ENCODE measurements around the gene GHRL. TPM values are rescaled to one million over a fixed set of nuclear protein-coding genes. Genes with fewer than 3 reads are reported as not detected.

Gene GHRL
- total RNA-seq, 2 experiments from 2014 or later, result 0.91 to 0.95 TPM

DNA sequence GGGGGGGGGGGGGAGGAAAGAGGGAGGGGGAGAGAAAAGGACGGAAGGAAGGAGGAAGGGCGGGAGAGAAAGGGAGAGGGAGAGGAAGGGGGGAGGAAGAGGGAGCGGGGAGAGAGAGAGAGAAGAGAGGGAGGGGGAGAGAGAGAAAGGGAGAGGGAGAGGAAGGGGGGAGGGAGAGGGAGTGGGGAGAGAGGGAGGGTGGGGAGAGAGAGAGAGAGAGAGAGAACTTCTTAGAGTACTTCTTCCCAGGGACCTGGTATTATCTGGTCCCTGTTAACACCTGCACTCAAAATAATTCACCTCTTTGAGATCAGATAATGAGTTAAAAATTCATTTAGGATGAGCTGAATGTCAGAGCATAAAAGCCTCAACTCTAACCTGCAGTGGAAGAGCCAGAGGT is 27.1 kb upstream of the GHRL start:
- ChIA-PET POLR2A (interaction anchor here (1.0 to 1.7 kb wide), 6 partner anchors 72 to 527 kb away, joined by 3 to 7 read pairs (median 4); partner anchors contain the start of genes ARPC4 and TADA3), CTCF (interaction anchor here (1.8 to 3.3 kb wide), 3 partner anchors 15 to 56 kb away, joined by 8 to 20 read pairs (median 9); no protein-coding TSS in a partner anchor)
- H3K9me3 Mint-ChIP-seq, result no peaks in the 10 kb centered on the region
- H3K4me3 Mint-ChIP-seq, result peak overlapping the region; percentile 89
- peaks cover 26% of the 10 kb centered on the region for H3K4me1 Mint-ChIP-seq
- no peak for DNase-seq
- peak overlapping the region; percentile 86 for H3K27ac Mint-ChIP-seq
- H3K36me3 Mint-ChIP-seq (ENCODE audit: low read depth), result peaks cover 16% of the 10 kb centered on the region
- peaks cover 4% of the 10 kb centered on the region for H3K27me3 Mint-ChIP-seq

DNA sequence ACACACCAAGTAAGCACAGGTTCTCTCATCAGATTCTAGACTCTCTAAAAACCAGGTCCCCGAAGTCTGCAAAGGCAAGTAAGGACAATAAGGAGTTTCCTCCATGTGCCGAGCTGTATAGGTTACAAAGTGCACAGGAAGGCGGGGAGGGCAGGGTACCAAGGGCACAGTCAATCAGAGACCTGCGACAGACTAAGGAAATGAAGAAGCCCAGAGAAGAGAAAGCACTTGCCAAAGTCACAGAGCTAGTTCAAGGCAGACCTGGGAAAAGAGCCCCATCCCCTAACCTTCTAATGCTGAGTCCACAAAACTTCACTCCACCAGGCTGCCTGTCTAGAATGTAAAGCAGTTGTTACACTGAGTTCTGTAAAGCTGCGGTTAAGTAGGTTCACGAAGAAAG is 26.5 kb upstream of the GHRL start:
- ChIA-PET POLR2A (interaction anchor here (1.0 to 1.2 kb wide), 2 partner anchors 70 to 207 kb away, joined by 3 to 5 read pairs; no protein-coding TSS in a partner anchor), CTCF (interaction anchor here (3.1 kb wide), 1 partner anchor 15 kb away, joined by 8 read pairs; no protein-coding TSS in a partner anchor)
- Mint-ChIP-seq H3K27ac (peak overlapping the region; percentile 60), H3K4me3 (peak overlapping the region; percentile 63), H3K4me1 (peaks cover 26% of the 10 kb centered on the region), H3K27me3 (no peaks in the 10 kb centered on the region), H3K36me3 (ENCODE audit: low read depth) (peaks cover 21% of the 10 kb centered on the region), H3K9me3 (no peaks in the 10 kb centered on the region)
- DNase-seq, result no peak

DNA sequence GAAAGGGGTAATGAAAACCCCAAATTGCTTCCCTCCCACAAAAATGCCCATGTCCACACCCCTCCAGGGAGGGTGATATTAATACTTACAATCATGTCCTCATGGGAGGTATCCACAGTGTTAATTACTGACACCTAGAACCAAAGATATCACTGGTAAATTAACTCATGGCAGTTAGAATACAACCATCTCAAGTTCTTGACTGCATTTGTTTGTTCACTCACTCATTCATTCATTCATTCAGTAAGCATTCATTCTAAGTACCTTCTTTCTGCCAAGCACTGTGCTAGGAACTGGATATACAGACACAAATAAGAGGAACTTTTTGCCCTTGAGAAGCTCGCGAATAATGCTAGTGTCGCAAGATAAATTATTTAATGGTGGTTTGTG is 25.2 kb upstream of the GHRL start:
- no peaks in the 10 kb centered on the region for H3K27me3 Mint-ChIP-seq
- H3K36me3 Mint-ChIP-seq (ENCODE audit: low read depth), result peaks cover 24% of the 10 kb centered on the region
- H3K27ac Mint-ChIP-seq, result no peak overlapping the region
- no peak overlapping the region for H3K4me3 Mint-ChIP-seq
- DNase-seq, result no peak
- ChIA-PET CTCF (no interaction called here), POLR2A (no interaction called here)
- H3K4me1 Mint-ChIP-seq, result peaks cover 28% of the 10 kb centered on the region
- H3K9me3 Mint-ChIP-seq, result no peaks in the 10 kb centered on the region

DNA sequence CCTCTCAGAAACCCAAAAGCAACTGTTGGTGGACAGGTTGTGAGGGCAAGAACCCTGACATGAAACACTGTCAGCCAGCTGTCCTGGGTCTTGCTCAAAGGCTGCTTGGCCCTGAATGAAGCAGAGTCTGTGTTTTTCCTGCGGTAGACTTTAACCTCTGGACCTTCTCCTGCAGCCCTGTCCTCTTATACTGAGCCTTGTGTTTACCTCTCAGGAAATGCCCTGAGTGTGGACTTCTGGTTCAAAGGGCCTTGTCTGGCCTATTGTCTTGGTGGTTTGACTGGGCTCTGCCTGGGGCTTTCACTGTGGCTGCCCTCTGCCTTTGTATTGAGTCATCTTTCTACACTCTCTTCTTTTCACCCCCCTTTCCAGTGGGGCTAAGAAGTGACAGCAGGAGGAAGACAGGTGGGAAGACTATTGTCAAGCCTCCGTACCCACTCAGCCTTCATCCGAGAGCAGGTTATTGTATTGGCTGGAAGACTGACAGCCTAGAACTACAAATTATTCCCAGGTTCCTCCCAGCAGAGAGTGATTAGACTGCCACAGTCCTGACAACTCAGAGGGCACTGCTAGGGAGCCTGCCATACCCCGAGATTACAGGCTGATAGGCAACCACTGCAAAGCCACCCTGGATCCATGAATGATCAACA is 24.7 kb upstream of the GHRL start:
- Mint-ChIP-seq H3K27ac (no peak overlapping the region), H3K36me3 (ENCODE audit: low read depth) (peaks cover 28% of the 10 kb centered on the region), H3K4me1 (peaks cover 28% of the 10 kb centered on the region), H3K27me3 (no peaks in the 10 kb centered on the region), H3K4me3 (no peak overlapping the region), H3K9me3 (no peaks in the 10 kb centered on the region)
- CTCF ChIA-PET, result no interaction called here
- POLR2A ChIA-PET, result no interaction called here
- DNase-seq, result no peak

DNA sequence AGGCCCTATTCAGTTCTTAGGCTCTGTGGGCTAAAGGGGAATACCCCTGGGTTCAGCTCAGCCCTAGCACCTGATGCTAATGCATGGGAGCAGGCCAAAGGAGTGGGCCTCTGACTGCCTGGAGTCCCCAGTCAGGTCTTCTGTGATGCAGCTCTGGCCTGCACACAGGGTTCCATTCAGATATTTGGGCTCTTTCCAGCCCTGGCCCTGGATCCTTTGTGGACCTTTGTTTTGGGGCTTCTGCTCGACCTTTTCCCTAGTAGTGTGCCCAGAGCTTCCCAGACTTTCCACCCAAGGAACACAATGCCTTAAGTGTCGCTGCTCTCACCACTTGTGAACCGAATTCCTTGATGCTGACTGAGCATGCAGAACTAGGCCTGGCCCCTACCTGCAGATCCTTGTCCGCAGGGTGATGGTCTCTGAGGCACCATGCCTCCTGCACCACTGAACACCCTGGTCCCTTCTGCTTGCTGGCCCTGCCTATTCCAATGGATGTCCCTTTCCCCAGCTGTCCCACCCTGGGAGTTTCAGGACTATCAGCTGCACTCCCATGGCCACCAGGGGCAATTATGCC is 23.1 kb upstream of the GHRL start:
- CTCF ChIA-PET, result no interaction called here
- peaks cover 24% of the 10 kb centered on the region for H3K4me1 Mint-ChIP-seq

DNA sequence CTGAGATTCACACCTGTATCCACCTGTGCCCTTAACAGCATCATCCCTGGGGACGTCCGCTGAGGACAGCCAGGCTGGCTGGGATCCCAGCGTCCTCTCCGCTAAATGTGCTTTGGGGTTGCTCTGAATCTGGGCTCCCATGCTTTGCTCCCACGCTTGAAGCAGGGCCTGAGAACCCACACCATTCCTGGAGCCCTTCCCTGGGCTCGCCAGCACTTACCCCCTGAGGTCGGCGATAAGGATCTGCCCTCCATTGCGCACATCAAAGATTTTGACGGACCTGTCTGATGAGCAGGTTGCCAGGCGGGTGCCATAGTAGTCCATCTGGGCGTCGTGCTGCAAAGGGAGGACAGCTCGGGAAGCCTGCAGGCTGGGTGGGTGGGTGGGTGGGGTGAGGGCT is 22.4 kb upstream of the GHRL start:
- peaks cover 22% of the 10 kb centered on the region for H3K4me1 Mint-ChIP-seq
- H3K27ac Mint-ChIP-seq, result no peak overlapping the region
- no peak for DNase-seq
- no peaks in the 10 kb centered on the region for H3K27me3 Mint-ChIP-seq
- CTCF ChIA-PET, result no interaction called here
- H3K4me3 Mint-ChIP-seq, result no peak overlapping the region
- no peaks in the 10 kb centered on the region for H3K9me3 Mint-ChIP-seq
- H3K36me3 Mint-ChIP-seq (ENCODE audit: low read depth), result peaks cover 48% of the 10 kb centered on the region
- POLR2A ChIA-PET, result interaction anchor here (1.6 kb wide), 1 partner anchor 29 kb away, joined by 3 read pairs; no protein-coding TSS in a partner anchor

More for the DNA sequence above, 23.1 kb upstream of the GHRL start:
- no peak for DNase-seq
- POLR2A ChIA-PET, result interaction anchor here (1.6 kb wide), 1 partner anchor 30 kb away, joined by 3 read pairs; no protein-coding TSS in a partner anchor
- H3K27ac Mint-ChIP-seq, result no peak overlapping the region
- no peak overlapping the region for H3K4me3 Mint-ChIP-seq
- no peaks in the 10 kb centered on the region for H3K9me3 Mint-ChIP-seq
- H3K36me3 Mint-ChIP-seq (ENCODE audit: low read depth), result peaks cover 42% of the 10 kb centered on the region
- no peaks in the 10 kb centered on the region for H3K27me3 Mint-ChIP-seq

DNA sequence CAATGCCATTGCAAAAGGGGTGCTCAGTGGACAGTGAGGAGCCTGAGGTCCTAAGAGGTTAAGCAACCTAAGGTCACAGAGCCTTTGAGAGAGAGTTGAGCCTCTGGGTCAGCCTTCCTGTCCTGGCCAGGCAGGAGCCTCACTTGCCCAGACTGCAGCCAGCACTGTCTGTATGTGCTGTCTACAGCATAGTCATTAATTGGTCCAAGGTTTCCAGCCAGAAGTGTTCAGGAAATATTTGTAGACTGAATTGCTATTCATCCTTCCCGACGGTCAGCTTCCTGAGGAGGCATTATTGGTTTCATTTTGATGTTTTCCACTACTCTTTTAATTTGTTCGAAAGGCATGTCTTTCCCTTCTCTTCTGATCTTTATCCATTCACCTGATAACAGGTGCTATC is 20.1 kb upstream of the GHRL start:
- H3K4me1 Mint-ChIP-seq, result peaks cover 5% of the 10 kb centered on the region
- peaks cover 57% of the 10 kb centered on the region for H3K36me3 Mint-ChIP-seq (ENCODE audit: low read depth)
- H3K4me3 Mint-ChIP-seq, result no peak overlapping the region
- POLR2A ChIA-PET, result interaction anchor here (1.0 kb wide), 1 partner anchor 380 kb away, joined by 3 read pairs; no protein-coding TSS in a partner anchor
- CTCF ChIA-PET, result no interaction called here
- no peak overlapping the region for H3K27ac Mint-ChIP-seq
- no peaks in the 10 kb centered on the region for H3K9me3 Mint-ChIP-seq
- no peaks in the 10 kb centered on the region for H3K27me3 Mint-ChIP-seq
- DNase-seq, result no peak

DNA sequence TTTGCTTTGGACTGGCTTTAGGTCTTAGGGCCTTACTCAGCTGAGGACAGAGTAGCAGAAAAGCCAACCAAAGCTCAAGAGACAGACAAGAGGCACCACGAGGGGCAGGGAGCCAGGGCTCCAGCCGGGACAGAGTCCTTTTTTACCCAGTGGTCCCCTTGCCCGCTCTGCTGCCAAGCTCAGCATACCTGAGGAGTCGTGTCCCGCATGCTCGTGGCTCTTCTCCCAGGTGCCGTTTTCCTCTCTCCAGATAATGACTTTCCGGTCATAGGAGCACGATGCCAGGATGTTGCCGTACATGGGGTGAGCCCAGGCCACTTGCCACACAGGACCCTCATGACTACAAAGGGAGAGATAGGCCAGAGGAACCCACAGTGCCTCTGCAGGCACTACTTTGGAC is 19.6 kb upstream of the GHRL start:
- Mint-ChIP-seq H3K27me3 (no peaks in the 10 kb centered on the region), H3K4me3 (no peak overlapping the region), H3K27ac (no peak overlapping the region), H3K9me3 (no peaks in the 10 kb centered on the region), H3K4me1 (peaks cover 5% of the 10 kb centered on the region), H3K36me3 (ENCODE audit: low read depth) (peaks cover 62% of the 10 kb centered on the region)
- no peak for DNase-seq
- ChIA-PET POLR2A (no interaction called here), CTCF (interaction anchor here (0.6 kb wide), 1 partner anchor 10 kb away, joined by 3 read pairs; no protein-coding TSS in a partner anchor)

DNA sequence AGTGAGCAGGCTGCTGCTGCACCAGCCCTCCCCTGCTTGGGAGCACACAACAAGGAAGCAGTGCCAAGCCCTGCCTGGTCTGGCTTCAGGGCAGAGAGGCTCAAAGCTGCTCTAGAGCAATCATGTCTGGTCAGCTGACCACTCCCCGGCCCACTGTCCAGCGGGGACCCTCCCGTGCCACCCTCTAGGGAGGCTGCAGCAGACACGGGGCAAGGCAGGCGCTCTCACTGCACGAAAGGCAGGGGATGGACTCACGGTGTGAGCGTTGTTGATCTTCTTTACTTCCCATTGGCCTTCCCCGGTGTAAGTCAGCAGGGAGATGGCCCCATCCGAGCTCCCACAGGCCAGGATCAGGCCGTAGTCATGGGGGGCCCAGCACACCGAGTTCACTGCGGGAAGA is 19.0 kb upstream of the GHRL start:
- H3K27me3 Mint-ChIP-seq, result no peaks in the 10 kb centered on the region
- CTCF ChIA-PET, result interaction anchor here (0.6 kb wide), 1 partner anchor 11 kb away, joined by 3 read pairs; no protein-coding TSS in a partner anchor
- H3K9me3 Mint-ChIP-seq, result no peaks in the 10 kb centered on the region
- POLR2A ChIA-PET, result no interaction called here
- no peak overlapping the region for H3K27ac Mint-ChIP-seq
- DNase-seq, result no peak
- H3K36me3 Mint-ChIP-seq (ENCODE audit: low read depth), result peaks cover 63% of the 10 kb centered on the region
- peaks cover 5% of the 10 kb centered on the region for H3K4me1 Mint-ChIP-seq
- no peak overlapping the region for H3K4me3 Mint-ChIP-seq

DNA sequence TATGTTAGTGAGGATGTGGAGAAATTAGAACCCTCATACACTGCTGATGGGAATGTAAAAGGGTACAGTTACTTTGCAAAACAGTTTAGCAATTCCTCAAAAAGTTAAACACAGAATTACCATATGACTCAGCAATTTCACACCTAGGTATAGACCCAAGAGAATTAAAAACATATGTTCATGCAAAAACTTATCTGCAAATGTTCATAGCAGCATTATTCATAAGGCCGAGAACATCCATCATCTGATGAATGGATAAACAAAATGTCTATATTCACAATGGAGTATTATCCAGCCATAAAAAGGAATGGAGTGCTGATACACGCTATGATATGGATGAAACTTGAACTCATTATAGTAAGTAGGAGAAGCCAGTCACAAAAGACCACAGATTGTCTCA is 17.8 kb upstream of the GHRL start:
- DNase-seq, result no peak
- H3K4me3 Mint-ChIP-seq, result no peak overlapping the region
- no peaks in the 10 kb centered on the region for H3K9me3 Mint-ChIP-seq
- CTCF ChIA-PET, result no interaction called here
- H3K36me3 Mint-ChIP-seq (ENCODE audit: low read depth), result peaks cover 66% of the 10 kb centered on the region
- H3K27me3 Mint-ChIP-seq, result no peaks in the 10 kb centered on the region
- no peak overlapping the region for H3K27ac Mint-ChIP-seq
- peaks cover 5% of the 10 kb centered on the region for H3K4me1 Mint-ChIP-seq
- POLR2A ChIA-PET, result no interaction called here

DNA sequence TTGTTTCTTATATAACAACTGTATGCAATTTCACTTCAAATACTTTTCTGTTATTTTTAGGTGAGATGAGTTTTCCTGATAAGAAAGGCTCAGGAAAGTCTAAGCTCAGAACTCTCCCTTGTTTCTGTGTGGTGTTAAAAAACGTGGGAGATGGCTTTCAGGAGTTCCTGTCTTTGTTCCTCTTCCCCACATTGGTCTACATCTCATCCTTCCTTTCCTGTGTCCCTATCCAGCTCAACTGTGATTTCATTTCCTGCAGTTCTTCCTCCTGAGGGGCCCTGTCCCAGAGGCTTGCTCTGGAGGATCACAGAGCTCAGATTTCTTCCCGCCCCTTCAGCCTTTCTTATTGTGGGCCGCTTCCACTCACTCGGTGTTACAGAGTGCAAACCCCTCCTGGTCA is 17.0 kb upstream of the GHRL start:
- no peaks in the 10 kb centered on the region for H3K9me3 Mint-ChIP-seq
- peaks cover 5% of the 10 kb centered on the region for H3K4me1 Mint-ChIP-seq
- no peak overlapping the region for H3K27ac Mint-ChIP-seq
- H3K36me3 Mint-ChIP-seq (ENCODE audit: low read depth), result peaks cover 71% of the 10 kb centered on the region
- no peak for DNase-seq
- ChIA-PET CTCF (interaction anchor here (0.7 kb wide), 1 partner anchor 12 kb away, joined by 3 read pairs; no protein-coding TSS in a partner anchor), POLR2A (no interaction called here)
- H3K4me3 Mint-ChIP-seq, result no peak overlapping the region
- H3K27me3 Mint-ChIP-seq, result no peaks in the 10 kb centered on the region

DNA sequence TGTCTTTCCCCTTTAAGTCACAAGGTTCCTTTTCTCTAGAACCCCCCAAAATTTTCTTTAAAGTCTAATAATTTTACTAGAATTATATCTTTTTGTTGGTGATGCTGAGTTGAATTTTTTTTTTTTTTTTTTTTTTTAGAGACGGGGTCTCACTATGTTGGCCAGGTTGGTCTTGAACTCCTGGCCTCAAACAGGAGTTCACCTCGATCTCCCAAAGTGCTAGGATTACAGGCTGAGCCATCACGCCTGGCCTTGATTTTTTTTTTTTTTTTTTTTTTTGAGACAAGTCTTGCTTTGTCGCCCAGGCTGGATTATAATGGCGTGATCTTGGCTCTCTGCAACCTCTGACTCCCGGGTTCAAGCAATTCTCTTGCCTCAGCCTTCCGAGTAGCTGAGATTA is 15.9 kb upstream of the GHRL start:
- no peaks in the 10 kb centered on the region for H3K9me3 Mint-ChIP-seq
- H3K4me3 Mint-ChIP-seq, result no peak overlapping the region
- CTCF ChIA-PET, result no interaction called here
- H3K36me3 Mint-ChIP-seq (ENCODE audit: low read depth), result peaks cover 72% of the 10 kb centered on the region
- DNase-seq, result no peak
- POLR2A ChIA-PET, result no interaction called here
- H3K27ac Mint-ChIP-seq, result no peak overlapping the region
- H3K27me3 Mint-ChIP-seq, result no peaks in the 10 kb centered on the region
- peaks cover 5% of the 10 kb centered on the region for H3K4me1 Mint-ChIP-seq

DNA sequence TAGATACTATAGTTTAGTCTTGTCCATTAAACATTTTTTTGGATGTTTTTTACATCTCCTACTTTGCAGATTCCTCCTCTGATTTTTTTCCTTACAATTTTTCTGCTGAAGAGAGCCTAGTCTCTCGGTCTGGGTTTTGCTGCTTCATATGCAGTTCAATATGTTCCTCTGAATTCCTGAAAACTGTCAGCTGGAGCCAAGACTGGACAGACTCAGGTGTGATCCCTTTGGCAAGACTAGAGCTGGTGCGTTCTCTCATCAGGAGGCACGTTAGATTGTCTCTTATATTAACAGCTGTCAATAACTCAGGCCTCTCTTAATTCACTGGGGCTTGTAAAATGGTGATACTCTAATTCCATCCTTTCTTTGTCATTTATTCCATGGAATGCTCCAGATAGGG is 13.4 kb upstream of the GHRL start:
- Mint-ChIP-seq H3K36me3 (ENCODE audit: low read depth) (peaks cover 77% of the 10 kb centered on the region), H3K4me1 (peaks cover 4% of the 10 kb centered on the region), H3K27ac (no peak overlapping the region), H3K9me3 (no peaks in the 10 kb centered on the region), H3K4me3 (no peak overlapping the region), H3K27me3 (no peaks in the 10 kb centered on the region)
- CTCF ChIA-PET, result no interaction called here
- DNase-seq, result no peak
- POLR2A ChIA-PET, result interaction anchor here (1.1 to 1.4 kb wide), 2 partner anchors 15 to 122 kb away, joined by 3 to 10 read pairs; partner anchors contain the start of gene SEC13

Data from activated CD4-positive, alpha-beta memory T cell treated with anti-CD3 and anti-CD28 coated beads, Interleukin-2, amount 10 ng/mL, durations not matched to agents 7 days and 5 days (primary cell).